Measurements from ENCODE around the gene WDR31. TPM values are rescaled to one million over a fixed set of nuclear protein-coding genes. Genes with fewer than 3 reads are reported as not detected.

WDR31 gene
- total RNA-seq, 2 donors from 2014 or later = 4.5 to 8.4 TPM

- Histone ChIP-seq H3K9ac (ENCODE audit: extremely low read depth, low read length, poor library complexity, severe bottlenecking) (no peak overlapping the region), H3K4me1 (ENCODE audit: control insufficient read depth, insufficient read depth, low read length) (peaks cover 19% of the 10 kb centered on the region), H3K4me3 (ENCODE audit: low read length) (no peak overlapping the region), H3K36me3 (ENCODE audit: control insufficient read depth, insufficient read depth, low read length) (no peaks in the 10 kb centered on the region), H3K27ac (ENCODE audit: low read depth, low read length) (no peak overlapping the region), H3K9me3 (ENCODE audit: control insufficient read depth, low read length) (no peaks in the 10 kb centered on the region), H3K27me3 (ENCODE audit: control insufficient read depth, insufficient read depth, low read length, poor library complexity, severe bottlenecking) (no peaks in the 10 kb centered on the region)
- no peaks in the 10 kb centered on the region for H3K9me3 Mint-ChIP-seq
- H3K36me3 Mint-ChIP-seq (ENCODE audit: low read depth) = no peaks in the 10 kb centered on the region
- no peak for TF ChIP-seq CTCF (conservative IDR thresholded peaks at IDR 0.05)
- H3K27me3 Mint-ChIP-seq (ENCODE audit: insufficient read depth) = peaks cover 19% of the 10 kb centered on the region
- no peak overlapping the region for H3K4me3 Mint-ChIP-seq
- H3K4me1 Mint-ChIP-seq = peaks cover 42% of the 10 kb centered on the region
- WGBS, 2 experiments (ENCODE audit: insufficient coverage in 1 of 2, insufficient read length in 1 of 2) = 95% methylated on average over 2 of the region's 2 CpGs; no CpG with 5 or more reads in 1 of the 2 experiments
- no peak overlapping the region for H3K27ac Mint-ChIP-seq
- DNase-seq = no peak
These were observed 2.4 kb downstream of the WDR31 start for GRCh38 chr9:113337714-113338113.

- Histone ChIP-seq H3K4me3 (ENCODE audit: low read length) (peak overlapping the region; percentile 12), H3K27ac (ENCODE audit: low read depth, low read length) (no peak overlapping the region), H3K36me3 (ENCODE audit: control insufficient read depth, insufficient read depth, low read length) (no peaks in the 10 kb centered on the region), H3K27me3 (ENCODE audit: control insufficient read depth, insufficient read depth, low read length, poor library complexity, severe bottlenecking) (no peaks in the 10 kb centered on the region), H3K9me3 (ENCODE audit: control insufficient read depth, low read length) (no peaks in the 10 kb centered on the region), H3K9ac (ENCODE audit: extremely low read depth, low read length, poor library complexity, severe bottlenecking) (peak overlapping the region; percentile 61), H3K4me1 (ENCODE audit: control insufficient read depth, insufficient read depth, low read length) (peaks cover 16% of the 10 kb centered on the region)
- no peaks in the 10 kb centered on the region for H3K36me3 Mint-ChIP-seq (ENCODE audit: low read depth)
- TF ChIP-seq CTCF (conservative IDR thresholded peaks at IDR 0.05) = no peak
- no peaks in the 10 kb centered on the region for H3K27me3 Mint-ChIP-seq (ENCODE audit: insufficient read depth)
- H3K4me3 Mint-ChIP-seq = peak overlapping the region; percentile 18
- no peaks in the 10 kb centered on the region for H3K9me3 Mint-ChIP-seq
- peaks cover 39% of the 10 kb centered on the region for H3K4me1 Mint-ChIP-seq
- peak; percentile 57 for DNase-seq
- peak overlapping the region; percentile 78 for H3K27ac Mint-ChIP-seq
- WGBS, 2 experiments (ENCODE audit: insufficient coverage in 1 of 2, insufficient read length in 1 of 2) = 55 to 59% methylated on average over 3 to 4 of the region's 4 CpGs
These were observed 8.3 kb downstream of the WDR31 start for GRCh38 chr9:113331780-113332179.

GRCh38 chr9:113328045-113328782, 11.9 kb downstream of the WDR31 start:
- no peaks in the 10 kb centered on the region for H3K9me3 Mint-ChIP-seq
- Histone ChIP-seq H3K4me3 (ENCODE audit: low read length) (no peak overlapping the region), H3K4me1 (ENCODE audit: control insufficient read depth, insufficient read depth, low read length) (no peaks in the 10 kb centered on the region), H3K27ac (ENCODE audit: low read depth, low read length) (no peak overlapping the region), H3K36me3 (ENCODE audit: control insufficient read depth, insufficient read depth, low read length) (no peaks in the 10 kb centered on the region), H3K9ac (ENCODE audit: extremely low read depth, low read length, poor library complexity, severe bottlenecking) (no peak overlapping the region), H3K9me3 (ENCODE audit: control insufficient read depth, low read length) (no peaks in the 10 kb centered on the region), H3K27me3 (ENCODE audit: control insufficient read depth, insufficient read depth, low read length, poor library complexity, severe bottlenecking) (no peaks in the 10 kb centered on the region)
- H3K27me3 Mint-ChIP-seq (ENCODE audit: insufficient read depth) = no peaks in the 10 kb centered on the region
- TF ChIP-seq CTCF (conservative IDR thresholded peaks at IDR 0.05) = no peak
- H3K4me1 Mint-ChIP-seq = peaks cover 23% of the 10 kb centered on the region
- no peak overlapping the region for H3K4me3 Mint-ChIP-seq
- H3K36me3 Mint-ChIP-seq (ENCODE audit: low read depth) = no peaks in the 10 kb centered on the region
- no peak for DNase-seq
- H3K27ac Mint-ChIP-seq = no peak overlapping the region
- WGBS, 2 experiments (ENCODE audit: insufficient coverage in 1 of 2, insufficient read length in 1 of 2) = 95% methylated on average over 3 of the region's 3 CpGs; no CpG with 5 or more reads in 1 of the 2 experiments

All from endodermal cell (in vitro differentiated cells).